SK-N-SH (cell line): Measurements from ENCODE around the gene KCNQ2.

ENCODE experiments used
- ELF1 ChIP-seq: IDR thresholded peaks from 2 replicates; pipeline ENCODE4 v1.4.0; 2012
- EP300 ChIP-seq, 2 experiments: IDR thresholded peaks; 2 replicates each; pipeline versions ENCODE4 v1.4.0 to v1.6.1; 2012; ENCODE audit warnings: borderline replicate concordance in 1 of 2, low read depth in 1 of 2, low read length in 1 of 2
- MEF2A ChIP-seq: IDR thresholded peaks from 2 replicates; pipeline ENCODE4 v1.4.0; 2012; ENCODE audit warnings: low read depth, borderline replicate concordance
- NFIC ChIP-seq: IDR thresholded peaks from 2 replicates; pipeline ENCODE4 v1.4.0; 2012; ENCODE audit warnings: borderline replicate concordance
- POLR2AphosphoS5 ChIP-seq: IDR thresholded peaks from 2 replicates; pipeline ENCODE4 v1.6.1; 2012; ENCODE audit warnings: low read depth, low read length
- YY1 ChIP-seq: IDR thresholded peaks from 2 replicates; pipeline ENCODE4 v1.4.0; 2012; ENCODE audit warnings: low read depth, mild to moderate bottlenecking
- TF ChIP-seq, protein P1 (sequence below): IDR thresholded peaks from 2 replicates; pipeline ENCODE4 v1.4.0; 2012; ENCODE audit warnings: low read depth
- TF ChIP-seq, protein P2 (sequence below): fragments of 200-600 bp; sonication (generic); IDR thresholded peaks from 2 replicates; pipeline ENCODE4 v1.6.1; 2017; ENCODE audit warnings: antibody characterized with exemption, mild to moderate bottlenecking, moderate library complexity

DNA sequence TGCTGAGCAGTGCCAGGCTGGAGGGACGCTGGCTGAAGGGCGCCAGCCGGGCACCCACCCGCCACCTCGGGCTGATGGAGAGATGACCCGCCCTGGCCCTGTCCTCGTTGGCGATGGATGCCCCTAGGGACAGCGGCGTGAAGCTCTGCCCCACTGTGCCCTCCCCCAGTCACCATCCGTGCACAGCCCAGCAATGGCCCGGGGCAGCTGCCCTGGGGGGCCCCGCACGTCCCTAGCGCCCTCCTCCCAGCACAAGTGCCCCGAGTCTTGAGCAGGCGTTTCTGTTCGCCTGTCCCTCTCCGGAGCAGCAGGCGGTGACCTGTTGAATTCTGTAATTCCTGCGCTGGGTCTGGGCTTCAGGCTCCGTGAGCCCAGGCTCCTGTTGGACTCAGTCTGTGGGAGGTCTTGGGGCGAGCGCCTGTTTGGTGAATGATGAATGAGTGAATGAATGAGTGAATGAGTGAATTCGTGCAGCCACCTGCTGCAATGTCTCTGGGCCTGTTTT, 74.5 kb downstream of the KCNQ2 start:
- TF ChIP-seq YY1, result no peak
- no peak for TF ChIP-seq NFIC
- TF ChIP-seq, protein P1, sequence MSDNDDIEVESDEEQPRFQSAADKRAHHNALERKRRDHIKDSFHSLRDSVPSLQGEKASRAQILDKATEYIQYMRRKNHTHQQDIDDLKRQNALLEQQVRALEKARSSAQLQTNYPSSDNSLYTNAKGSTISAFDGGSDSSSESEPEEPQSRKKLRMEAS, result no peak
- TF ChIP-seq ELF1, result no peak
- TF ChIP-seq, protein P2, sequence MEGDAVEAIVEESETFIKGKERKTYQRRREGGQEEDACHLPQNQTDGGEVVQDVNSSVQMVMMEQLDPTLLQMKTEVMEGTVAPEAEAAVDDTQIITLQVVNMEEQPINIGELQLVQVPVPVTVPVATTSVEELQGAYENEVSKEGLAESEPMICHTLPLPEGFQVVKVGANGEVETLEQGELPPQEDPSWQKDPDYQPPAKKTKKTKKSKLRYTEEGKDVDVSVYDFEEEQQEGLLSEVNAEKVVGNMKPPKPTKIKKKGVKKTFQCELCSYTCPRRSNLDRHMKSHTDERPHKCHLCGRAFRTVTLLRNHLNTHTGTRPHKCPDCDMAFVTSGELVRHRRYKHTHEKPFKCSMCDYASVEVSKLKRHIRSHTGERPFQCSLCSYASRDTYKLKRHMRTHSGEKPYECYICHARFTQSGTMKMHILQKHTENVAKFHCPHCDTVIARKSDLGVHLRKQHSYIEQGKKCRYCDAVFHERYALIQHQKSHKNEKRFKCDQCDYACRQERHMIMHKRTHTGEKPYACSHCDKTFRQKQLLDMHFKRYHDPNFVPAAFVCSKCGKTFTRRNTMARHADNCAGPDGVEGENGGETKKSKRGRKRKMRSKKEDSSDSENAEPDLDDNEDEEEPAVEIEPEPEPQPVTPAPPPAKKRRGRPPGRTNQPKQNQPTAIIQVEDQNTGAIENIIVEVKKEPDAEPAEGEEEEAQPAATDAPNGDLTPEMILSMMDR, result no peak
- no peak for TF ChIP-seq EP300 (IDR thresholded peaks at IDR 0.05; ENCODE audit: borderline replicate concordance in 1 of 2, low read depth in 1 of 2, low read length in 1 of 2)
- no peak for TF ChIP-seq MEF2A
- no peak for TF ChIP-seq POLR2AphosphoS5
